Central memory CD4-positive, alpha-beta T cell (primary cell): ENCODE results near the gene FOXD2.

Experiments used
- DNase-seq: peaks from one replicate; pipeline ENCODE4 v3.0.0; 2022

The FOXD2 gene

DNA sequence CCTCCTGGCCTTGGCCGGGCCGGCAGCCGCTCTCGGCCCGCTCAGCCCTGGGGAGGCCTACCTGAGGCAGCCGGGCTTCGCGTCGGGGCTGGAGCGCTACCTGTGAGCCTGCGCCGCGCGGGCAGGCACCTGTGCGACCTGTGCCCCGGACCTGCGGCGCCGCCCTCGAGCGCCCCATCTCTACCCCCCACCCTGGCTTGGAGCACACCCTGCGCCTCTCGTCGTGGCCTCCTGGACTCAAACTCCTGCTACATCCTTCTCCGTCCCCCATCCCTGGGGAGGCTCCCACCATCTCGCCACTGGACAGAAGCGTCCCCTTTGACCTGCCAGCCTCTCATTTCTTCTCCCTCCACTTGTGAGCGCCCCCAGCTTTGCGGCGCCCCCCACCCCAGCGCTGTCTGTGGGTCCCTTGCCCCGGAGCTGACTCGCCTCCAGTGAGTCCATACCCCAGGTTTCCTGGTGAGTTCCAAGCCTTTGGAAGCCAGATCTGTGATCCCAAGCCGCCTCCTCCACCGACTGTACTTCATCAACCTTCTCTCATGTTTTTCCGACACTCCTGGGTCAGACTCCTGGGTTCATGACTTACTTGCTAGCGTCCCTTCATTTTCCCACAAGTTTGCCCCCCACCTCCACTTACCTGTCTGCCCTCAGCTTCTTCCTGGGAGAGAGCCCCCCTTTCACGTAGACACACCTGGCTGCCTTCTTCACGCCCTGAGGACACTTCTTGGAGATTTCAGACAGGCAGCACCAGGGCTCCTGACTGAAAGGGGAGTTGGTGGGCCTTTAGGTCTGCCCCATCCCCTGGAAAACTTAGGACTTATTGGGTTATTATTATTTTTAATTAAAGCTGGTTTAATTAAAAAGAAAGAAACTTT lies 20.4 kb upstream of the FOXD2 start:
- no peak for DNase-seq

DNA sequence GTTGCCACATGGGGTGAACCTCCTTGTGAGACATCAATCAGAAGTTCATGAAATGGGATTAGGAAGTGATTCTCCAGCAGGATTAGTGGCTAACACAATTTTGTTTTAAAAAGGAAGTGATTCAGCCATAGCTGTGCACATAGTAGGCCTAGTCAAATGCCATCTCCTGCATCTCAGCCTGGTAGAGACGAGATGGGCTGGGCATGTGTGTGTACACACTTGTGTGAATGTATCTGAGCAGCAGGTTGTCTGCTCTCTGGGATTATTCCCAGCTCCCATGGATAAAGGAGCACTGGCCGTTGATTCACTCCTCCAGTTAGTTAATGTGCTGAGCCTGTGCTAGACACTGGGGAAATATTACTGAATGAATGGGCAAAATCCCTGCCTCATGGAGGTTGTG lies 19.7 kb upstream of the FOXD2 start:
- DNase-seq = no peak

DNA sequence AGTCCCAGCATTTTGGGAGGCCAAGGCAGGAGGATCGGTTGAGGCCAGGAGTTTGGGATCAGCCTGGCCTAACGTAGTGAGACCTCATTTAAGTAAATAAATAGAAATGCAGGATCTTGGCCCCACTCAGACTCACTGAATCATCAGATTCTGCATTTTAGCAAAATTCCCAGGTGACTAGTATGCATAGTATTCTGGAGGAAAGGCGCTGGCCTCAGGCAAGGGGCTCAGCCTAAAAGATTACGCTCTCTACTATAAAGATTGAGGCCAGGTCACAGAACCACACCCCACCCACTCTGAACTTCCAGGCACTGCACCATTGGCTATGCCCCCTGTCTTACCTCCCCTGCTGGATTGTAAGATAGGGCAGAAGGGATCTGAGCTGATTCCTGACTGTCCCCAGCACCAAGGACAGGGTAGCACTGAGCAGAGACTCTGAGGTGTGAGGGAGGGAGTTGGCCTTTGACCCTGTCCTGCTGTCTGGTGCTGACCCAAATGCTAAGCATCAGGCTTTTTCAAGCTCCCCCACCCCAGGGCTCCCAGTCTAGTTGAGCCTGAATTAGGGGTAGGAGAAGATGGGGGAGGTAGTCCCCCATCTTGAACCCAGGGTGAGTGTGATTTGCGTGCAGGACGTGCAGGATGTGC lies 19.0 kb upstream of the FOXD2 start:
- DNase-seq = no peak

DNA sequence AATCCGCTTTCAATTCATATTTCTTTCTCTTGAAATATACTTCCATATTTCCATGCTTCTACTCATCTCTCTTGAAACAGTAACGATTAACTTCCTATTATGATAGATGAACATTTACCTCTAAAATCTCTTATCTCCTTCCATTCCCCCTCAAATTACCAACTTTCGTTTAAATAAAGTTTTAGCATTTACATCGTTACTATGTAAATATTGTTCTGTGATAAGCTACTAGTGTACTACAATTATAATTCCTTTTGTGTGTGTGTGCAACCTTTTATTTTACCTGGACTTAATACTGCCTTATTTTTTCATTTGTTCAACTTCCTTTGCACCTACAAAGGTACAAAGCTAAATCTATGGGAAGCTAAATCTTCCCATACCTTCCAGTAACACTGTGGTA lies 17.3 kb upstream of the FOXD2 start:
- DNase-seq = no peak

DNA sequence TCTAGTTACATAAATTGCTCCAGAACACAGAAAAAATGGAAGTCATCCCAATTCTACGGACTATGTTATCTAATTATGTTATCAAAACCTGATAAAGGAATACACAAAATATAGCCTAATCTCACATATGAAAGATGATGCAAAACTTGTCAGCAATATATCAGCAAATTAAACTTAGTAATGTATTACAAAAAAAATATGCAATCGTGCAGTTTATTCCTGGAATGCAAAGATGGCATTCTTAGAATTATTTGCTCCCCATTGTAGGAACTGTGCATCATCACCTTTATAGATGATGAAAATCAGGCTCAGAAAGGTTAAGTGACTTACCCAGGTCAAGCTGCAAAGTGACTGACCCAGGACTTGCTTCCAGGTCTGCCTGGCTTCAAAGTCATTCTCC lies 14.0 kb upstream of the FOXD2 start:
- no peak for DNase-seq

DNA sequence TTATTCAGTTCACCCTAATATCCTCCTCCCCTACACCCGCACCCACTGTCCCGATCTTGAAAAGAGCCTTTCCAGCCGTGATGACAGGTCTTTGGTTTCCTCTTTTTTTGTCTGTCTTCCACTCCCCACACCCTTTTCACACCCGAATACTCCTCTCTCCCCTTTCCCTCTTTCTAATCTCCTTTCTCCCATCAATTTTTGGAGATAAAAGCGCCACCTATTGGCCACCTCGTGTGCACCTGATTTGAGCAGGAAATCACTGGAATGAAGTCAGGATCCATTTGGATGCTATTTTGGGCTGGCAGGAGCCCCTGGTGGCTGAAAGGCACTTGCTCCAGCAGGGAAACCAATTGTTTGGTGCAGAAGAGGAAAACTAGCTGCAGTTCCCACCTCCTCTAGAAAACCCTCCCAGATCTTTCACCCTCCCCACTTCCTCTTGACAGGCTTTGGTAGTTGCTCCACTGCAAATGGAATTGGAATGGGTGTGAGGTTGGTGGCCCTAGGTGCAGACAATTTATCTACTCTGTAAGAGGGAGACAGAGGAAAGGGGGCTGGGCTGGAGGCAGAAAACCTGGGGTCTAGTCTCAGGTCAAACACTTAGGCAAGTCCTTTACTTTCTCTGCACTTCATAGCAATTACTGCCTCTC lies 13.4 kb upstream of the FOXD2 start:
- DNase-seq = no peak

DNA sequence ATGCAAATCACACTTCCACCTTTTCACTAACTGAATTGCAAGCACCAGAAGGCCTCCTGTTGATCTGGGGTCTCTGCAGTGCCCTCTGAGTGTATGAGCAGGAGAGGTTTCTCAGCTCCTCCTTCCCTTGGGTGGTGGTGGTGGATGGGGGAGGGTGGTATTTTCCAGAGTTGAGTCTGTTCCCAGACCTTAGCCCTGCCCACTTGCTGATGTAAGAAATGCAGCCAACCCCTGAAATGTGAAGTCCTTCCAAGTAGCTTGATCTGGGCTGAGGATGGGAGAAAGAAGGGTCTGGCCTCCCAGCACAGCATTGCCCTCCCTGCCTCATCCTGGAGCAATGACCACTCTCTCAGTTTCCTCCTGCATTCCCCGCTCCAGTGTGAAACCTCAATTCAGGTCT lies 6.3 kb upstream of the FOXD2 start:
- DNase-seq = no peak

DNA sequence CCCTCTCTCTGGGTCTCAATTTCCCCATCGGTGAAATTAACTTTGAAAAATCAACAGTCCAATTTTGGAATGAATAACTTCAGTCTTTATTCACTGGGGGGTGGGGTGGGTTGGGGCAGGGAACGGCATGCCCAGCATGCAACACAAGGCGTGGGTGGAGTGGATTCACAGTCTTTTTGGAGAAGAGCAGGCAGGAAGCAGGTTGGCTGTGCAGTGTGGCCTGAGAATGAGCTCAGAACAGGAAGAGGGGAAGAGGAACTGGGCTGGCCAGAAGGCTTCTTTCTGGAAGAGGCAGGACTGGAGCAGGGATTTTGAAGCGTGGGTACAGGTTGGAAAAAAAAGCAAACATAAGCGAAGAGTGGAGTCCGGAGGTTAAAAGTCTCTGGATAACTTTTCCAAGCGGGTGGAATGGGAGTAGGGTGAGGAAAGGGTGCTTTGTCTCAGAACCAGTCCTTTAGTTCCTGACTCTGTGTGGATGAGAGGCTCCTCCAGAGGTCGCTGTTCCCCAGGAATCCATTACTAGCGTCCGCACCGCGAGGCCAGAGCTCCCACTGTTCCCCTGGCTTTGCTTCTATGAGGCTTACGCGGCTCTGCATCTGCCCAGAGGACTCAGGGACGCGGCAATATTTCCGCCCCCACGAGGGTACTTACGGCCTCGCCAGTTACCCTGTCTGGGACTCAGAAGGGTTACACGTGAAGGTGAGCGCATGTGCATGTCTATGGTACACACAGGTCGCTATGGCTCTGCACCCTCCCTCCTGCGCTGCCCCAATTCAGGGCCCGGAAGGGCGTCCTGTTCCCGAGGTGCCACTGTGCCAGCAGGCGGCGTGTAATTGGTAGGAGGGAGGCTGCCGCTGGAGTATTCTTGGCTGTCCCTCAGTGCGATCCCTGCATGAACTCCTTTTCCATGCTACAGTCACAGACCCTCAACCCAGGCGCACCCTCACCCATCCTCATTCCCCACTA lies 5.5 kb upstream of the FOXD2 start:
- peak; percentile 59 for DNase-seq

DNA sequence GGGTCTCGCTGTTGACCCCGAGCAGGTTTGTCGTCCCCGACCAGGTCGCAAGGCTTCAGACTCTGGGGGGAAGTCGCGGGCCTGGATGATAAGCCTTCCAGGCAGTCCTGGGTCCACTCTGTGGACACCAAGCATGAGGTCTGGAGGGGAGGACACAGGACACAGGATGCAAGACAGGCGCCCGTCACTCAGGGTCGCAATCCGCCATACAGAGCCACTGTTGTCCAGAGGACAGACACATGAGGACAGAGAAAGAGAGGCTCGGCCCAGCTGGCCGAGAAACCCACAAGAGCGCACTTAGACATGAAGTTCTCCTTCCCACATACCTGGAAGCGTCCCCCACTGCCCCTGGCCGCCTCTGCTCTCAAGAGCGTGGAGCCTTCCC lies 4.8 kb upstream of the FOXD2 start:
- DNase-seq = no peak

DNA sequence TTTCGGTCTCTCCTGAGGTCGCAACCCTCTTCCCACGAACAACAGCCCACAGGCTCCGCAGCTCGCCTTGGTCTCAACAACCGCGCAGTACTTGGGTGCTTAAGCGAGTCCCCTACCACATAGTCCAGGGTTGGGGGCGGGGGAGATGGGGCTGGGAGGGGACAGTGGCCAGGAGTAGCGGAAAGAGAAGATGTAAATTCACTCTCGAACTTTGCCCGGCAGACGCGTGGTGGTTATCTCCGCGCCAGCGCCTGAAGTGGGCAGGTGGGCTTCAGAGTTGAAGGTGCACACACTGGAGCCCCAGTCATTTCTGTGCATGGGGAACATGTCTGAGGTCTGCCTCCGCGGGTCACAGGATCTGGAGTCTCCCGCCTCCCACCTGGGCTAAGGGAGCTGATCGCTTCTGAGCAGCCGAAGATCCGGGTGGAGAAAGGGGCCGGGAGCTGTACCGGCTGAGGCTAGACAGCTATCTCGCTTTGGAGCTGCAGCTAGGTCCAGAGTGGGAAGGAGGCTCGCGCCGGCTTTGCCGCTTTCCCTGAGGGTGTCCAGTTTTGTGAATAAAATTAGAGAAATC lies 4.3 kb upstream of the FOXD2 start:
- no peak for DNase-seq

DNA sequence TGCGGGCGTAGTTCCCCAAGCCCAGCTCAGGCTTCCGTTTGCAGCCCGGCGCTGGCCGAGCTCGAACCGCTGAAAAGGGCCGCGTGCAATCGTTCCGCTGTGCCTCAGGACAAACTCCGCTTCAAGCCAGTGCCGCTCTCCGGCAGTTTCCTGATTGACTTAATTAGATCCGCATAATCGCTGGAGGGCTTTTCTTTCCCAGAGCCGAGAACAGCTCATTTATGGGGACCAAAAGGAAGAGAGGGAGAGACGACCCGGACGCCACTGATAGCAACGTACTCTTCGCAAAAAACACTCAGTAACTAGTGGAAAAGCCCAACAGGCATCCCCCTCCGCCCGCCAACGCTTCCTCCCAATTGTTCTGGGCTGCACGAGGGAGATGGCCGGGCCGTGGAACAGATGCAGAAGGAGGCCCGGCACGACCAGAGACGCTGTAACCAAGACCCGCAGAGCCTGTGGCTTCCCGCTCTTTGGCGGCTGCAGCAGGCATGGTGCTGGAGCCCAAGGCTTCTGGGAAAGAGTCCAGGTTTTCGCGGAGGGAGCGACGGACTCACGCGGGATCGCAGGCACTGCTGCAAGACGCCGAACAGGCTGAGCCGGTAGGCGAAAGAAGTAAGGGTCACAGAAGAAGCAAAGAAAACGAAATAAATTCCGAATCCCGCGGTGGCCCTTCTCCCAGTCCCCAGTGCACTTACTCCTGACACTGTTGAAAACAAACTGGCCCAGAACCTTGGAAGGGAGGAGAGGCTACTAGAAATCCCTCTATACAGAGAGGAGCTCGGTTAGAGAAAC lies 3.6 kb upstream of the FOXD2 start:
- DNase-seq = no peak

DNA sequence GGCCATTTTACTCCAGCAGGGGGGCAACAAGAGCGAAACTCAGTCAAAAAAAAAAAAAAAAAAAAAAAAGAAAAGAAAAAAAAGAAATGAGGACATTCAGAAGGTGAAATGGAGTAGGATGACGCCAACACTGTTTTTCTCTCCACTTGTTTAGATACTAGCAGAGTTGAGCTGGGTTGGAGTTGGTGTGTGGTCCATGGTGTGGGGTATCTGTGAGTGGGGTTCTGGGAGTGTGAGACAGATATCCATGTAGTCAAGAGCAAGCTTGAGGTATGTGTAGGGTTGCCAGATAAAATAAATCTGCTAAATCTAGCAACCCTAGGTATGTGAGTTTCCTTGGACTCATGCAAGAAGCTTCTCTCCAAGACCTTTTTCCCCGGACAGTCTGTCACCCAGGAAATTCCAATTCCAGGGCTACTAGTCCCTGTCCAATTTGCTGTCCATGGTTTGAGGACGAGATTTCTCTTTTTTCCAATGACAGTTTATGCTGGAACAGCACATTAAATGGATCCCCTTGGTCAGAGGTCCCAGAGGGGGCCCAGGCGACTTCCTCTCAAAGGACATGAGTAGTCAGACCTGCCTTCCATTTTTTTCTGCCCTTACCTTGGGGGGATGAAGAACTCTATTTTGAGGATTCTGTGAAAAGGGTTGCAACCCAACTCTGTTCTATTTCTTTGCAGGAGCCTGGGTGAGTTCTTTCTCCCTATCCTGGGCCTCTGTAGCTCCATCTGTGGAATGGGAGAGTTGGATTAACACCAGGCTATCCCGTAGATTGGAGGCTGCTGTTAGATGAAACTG lies 2.1 kb upstream of the FOXD2 start:
- DNase-seq = no peak

DNA sequence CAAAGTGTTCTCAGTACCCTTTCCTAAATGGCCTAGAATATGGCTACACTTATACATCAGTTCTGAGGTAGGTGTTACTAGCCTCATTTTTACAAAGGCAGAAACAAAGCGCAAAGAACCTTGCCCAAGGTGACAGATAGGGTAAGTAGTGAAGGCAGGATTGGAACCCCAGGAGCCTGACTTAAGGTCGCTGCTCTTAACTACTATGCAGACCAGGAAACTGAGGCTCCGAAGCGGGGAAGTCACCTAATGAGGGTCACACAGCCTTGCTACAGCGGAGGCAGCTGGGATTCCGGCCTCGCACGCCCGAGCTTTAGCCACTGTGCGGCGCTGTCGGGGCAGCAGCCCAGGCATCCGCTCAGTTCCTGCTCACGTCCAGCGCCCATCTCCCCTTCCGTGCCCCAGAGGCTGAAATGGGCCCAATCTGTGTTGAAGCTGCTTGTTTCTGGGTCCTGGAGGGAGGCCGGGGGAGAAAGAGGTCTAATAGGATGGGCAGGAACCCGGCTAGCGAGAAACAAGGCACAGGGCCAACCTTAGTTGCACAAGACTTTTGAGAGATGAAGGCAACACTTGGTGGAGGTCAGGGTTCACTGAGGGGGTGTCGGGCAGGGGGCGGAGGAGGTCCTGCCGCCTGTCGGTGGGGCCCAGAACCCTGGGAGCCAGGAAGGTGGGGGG lies 1.4 kb upstream of the FOXD2 start:
- peak; percentile 62 for DNase-seq

DNA sequence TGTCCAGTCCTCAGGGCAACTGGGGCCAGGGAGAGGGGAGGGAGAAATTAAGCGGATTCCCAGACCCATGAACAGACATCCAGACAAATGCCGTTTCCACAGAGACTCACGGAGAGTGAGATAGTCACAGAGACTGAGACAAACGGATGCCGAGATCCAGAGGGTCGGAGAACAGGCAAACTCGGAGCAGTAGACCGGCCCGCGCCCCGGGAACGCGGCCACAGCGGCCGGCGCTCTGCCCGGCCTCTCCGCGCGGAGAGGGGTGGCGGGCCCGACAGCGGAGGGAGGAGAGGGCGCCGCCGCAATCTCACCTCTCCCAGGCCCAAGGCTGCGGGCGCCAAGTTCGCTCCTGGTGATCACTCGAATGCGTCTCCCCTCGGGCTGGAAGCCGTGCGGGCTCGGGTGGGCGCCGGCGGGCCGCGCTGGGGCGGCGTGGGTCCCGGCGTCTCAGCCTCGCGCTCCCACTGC lies 831 bp upstream of the FOXD2 start:
- DNase-seq = no peak

DNA sequence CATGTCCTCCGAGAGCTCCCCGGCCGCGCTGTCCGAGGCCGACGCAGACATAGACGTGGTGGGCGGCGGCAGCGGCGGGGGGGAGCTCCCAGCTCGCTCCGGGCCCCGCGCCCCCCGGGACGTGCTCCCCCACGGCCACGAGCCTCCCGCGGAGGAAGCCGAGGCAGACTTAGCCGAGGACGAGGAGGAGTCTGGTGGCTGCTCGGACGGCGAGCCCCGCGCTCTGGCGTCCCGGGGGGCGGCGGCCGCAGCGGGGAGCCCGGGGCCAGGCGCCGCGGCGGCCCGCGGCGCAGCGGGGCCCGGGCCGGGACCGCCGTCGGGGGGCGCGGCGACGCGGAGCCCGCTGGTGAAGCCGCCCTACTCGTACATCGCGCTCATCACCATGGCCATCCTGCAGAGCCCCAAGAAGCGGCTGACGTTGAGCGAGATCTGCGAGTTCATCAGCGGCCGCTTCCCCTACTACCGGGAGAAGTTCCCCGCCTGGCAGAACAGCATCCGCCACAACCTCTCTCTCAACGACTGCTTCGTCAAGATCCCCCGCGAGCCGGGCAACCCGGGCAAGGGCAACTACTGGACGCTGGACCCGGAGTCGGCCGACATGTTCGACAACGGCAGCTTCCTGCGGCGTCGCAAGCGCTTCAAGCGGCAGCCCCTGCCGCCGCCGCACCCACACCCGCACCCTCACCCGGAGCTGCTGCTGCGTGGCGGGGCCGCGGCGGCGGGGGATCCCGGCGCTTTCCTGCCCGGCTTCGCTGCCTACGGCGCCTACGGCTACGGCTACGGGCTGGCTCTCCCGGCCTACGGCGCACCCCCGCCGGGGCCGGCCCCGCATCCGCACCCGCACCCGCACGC lies 547 bp downstream of the FOXD2 start:
- peak; percentile 42 for DNase-seq

DNA sequence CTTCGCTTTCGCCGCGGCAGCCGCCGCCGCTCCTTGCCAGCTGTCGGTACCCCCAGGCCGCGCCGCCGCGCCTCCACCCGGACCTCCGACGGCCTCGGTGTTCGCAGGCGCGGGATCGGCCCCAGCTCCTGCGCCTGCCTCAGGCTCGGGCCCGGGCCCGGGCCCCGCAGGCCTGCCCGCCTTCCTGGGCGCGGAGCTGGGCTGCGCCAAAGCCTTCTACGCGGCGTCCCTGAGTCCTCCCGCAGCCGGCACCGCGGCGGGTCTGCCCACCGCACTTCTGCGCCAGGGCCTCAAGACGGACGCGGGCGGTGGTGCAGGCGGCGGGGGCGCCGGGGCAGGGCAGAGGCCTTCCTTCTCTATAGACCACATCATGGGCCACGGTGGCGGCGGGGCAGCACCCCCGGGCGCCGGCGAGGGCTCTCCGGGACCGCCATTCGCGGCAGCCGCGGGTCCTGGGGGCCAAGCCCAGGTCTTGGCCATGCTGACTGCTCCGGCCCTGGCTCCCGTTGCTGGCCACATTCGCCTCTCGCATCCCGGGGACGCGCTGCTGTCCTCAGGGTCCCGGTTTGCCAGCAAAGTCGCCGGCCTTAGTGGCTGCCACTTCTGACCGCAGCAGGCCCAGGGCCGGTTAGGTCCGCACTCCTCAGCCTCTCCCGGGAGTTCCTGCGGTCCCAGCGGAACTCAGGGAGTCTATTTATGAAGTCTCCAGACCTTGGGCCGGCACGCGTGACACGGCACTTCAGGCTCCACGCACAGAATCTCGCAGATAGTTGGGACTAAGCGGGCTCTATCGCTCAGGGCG lies 1.4 kb downstream of the FOXD2 start:
- DNase-seq = no peak

DNA sequence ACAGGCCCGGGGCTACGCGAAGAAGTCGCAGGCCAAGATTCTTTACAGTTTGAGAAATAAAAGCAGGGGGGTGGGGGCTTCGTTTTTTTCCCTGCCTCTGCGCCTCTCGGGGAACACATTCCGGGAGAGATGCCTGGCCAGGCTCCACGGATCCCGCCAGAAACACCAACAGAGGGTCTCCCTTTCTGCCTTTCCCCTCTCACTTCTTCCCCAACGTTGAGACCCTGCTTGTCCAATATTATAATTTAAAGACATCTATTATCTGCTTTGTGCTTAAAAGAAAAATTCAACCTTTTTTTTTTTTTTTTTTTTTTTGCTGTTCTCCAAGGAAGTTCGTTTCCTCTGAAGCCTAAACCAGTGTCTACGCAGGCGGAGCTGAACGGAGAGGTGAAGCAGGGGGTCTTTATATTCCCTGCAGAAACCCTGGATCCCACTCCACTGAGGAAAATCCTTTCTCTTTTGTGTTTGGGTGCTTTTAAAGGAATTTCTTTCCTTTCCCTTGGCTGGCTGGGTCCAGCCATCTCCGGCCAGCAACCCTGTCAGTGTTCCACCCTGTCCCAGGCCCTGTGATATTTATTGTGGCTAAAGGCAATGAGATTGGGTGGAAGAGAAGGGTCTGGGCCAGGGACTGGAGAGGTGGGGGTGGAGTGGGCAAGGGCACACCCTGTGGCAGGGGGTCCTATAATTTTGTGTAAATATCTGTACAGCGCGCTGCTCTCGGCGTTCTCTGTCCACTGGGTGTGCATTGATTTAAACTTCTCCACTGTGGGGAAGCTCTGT lies 2.2 kb downstream of the FOXD2 start:
- DNase-seq = no peak
